HepG2 (cell line): ENCODE measurements around the gene CLASP1. TPM values are rescaled to one million over a fixed set of nuclear protein-coding genes. Genes with fewer than 3 reads are reported as not detected.

Experiments
- ATF4 ChIP-seq, 2 experiments: fragments of 450-650 bp in 1 of 2; sonication (generic) in 1 of 2; formaldehyde crosslinking; IDR thresholded peaks; 2 replicates each; pipeline versions ENCODE4 v1.5.0 to v1.8.0; 2020 to 2022; ENCODE audit warnings: mild to moderate bottlenecking in 1 of 2, missing genetic modification reagents in 1 of 2
- CENPX ChIP-seq: sonication (generic); formaldehyde crosslinking; IDR thresholded peaks from 2 replicates; pipeline ENCODE4 v1.9.0; 2021; ENCODE audit warnings: mild to moderate bottlenecking, missing genetic modification reagents, moderate library complexity
- DPF2 ChIP-seq: sonication (generic); formaldehyde crosslinking; IDR thresholded peaks from 2 replicates; pipeline ENCODE4 v1.4.0; 2020; ENCODE audit warnings: mild to moderate bottlenecking, low read depth, missing genetic modification reagents, borderline replicate concordance
- FLYWCH1 ChIP-seq: sonication (generic); formaldehyde crosslinking; IDR thresholded peaks from 2 replicates; pipeline ENCODE4 v1.8.1; 2023; ENCODE audit warnings: mild to moderate bottlenecking, missing genetic modification reagents
- HMGA1 ChIP-seq: sonication (generic); formaldehyde crosslinking; conservative IDR thresholded peaks from 2 replicates; pipeline ENCODE4 v1.4.0; 2020; ENCODE audit warnings: missing genetic modification reagents
- MAF1 ChIP-seq: sonication (generic); formaldehyde crosslinking; IDR thresholded peaks from 2 replicates; pipeline ENCODE4 v1.5.0; 2020; ENCODE audit warnings: missing genetic modification reagents, borderline replicate concordance
- NAIF1 ChIP-seq: sonication (generic); formaldehyde crosslinking; IDR thresholded peaks from 2 replicates; pipeline ENCODE4 v1.5.0; 2020; ENCODE audit warnings: mild to moderate bottlenecking, missing genetic modification reagents, borderline replicate concordance
- NCOA2 ChIP-seq: sonication (generic); formaldehyde crosslinking; IDR thresholded peaks from 2 replicates; pipeline ENCODE4 v1.8.0; 2022; ENCODE audit warnings: inconsistent platforms
- NFATC3 ChIP-seq: sonication (generic); formaldehyde crosslinking; IDR thresholded peaks from 2 replicates; pipeline ENCODE4 v1.5.1; 2020; ENCODE audit warnings: mild to moderate bottlenecking, missing genetic modification reagents
- NR1H2 ChIP-seq: sonication (generic); formaldehyde crosslinking; IDR thresholded peaks from 2 replicates; pipeline ENCODE4 v1.8.1; 2022; ENCODE audit warnings: low read depth, missing genetic modification reagents, borderline replicate concordance
- PATZ1 ChIP-seq: sonication (generic); formaldehyde crosslinking; IDR thresholded peaks from 2 replicates; pipeline ENCODE4 v1.4.0; 2020; ENCODE audit warnings: missing genetic modification reagents
- PHF8 ChIP-seq: sonication (generic); formaldehyde crosslinking; IDR thresholded peaks from 2 replicates; pipeline ENCODE4 v1.5.0; 2020; ENCODE audit warnings: missing genetic modification reagents
- SMAD3 ChIP-seq: sonication (generic); formaldehyde crosslinking; IDR thresholded peaks from 2 replicates; pipeline ENCODE4 v1.4.0; 2020; ENCODE audit warnings: missing genetic modification reagents
- SMAD9 ChIP-seq: sonication (generic); formaldehyde crosslinking; IDR thresholded peaks from 2 replicates; pipeline ENCODE4 v1.5.1; 2020; ENCODE audit warnings: mild to moderate bottlenecking, missing genetic modification reagents
- SOX13 ChIP-seq, 3 experiments: fragments of 450-650 bp in 1 of 3; sonication (generic) in 1 of 3; formaldehyde crosslinking in 1 of 3; IDR thresholded peaks in 2 of 3; conservative IDR thresholded peaks in 1 of 3; 2 replicates each; pipeline versions ENCODE4 v1.5.0 to v1.6.1; 2016 to 2020; ENCODE audit warnings: antibody characterized with exemption in 1 of 3, mild to moderate bottlenecking in 1 of 3, missing compliant biosample characterization in 1 of 3, missing genetic modification reagents in 1 of 3, moderate library complexity in 1 of 3
- SOX6 ChIP-seq, 2 experiments: fragments of 450-650 bp in 1 of 2; sonication (generic) in 1 of 2; formaldehyde crosslinking in 1 of 2; IDR thresholded peaks; 2 replicates each; pipeline versions ENCODE4 v1.4.0 to v1.6.1; 2017 to 2020; ENCODE audit warnings: antibody characterized with exemption in 1 of 2, mild to moderate bottlenecking in 1 of 2, missing genetic modification reagents in 1 of 2
- TARDBP ChIP-seq: sonication (generic); formaldehyde crosslinking; IDR thresholded peaks from 2 replicates; pipeline ENCODE4 v1.8.0; 2022; ENCODE audit warnings: mild to moderate bottlenecking, missing genetic modification reagents
- ZBTB42 ChIP-seq: sonication (generic); formaldehyde crosslinking; IDR thresholded peaks from 2 replicates; pipeline ENCODE4 v1.5.0; 2020; ENCODE audit warnings: mild to moderate bottlenecking, missing genetic modification reagents
- ZNF20 ChIP-seq: sonication (generic); formaldehyde crosslinking; IDR thresholded peaks from 2 replicates; pipeline ENCODE4 v1.4.0; 2020; ENCODE audit warnings: mild to moderate bottlenecking, moderate library complexity, missing genetic modification reagents
- ZNF274 ChIP-seq: sonication (generic); formaldehyde crosslinking; IDR thresholded peaks from 2 replicates; pipeline ENCODE4 v1.5.1; 2020; ENCODE audit warnings: mild to moderate bottlenecking, missing genetic modification reagents
- ZNF282 ChIP-seq: fragments of 450-650 bp; IDR thresholded peaks from 2 replicates; pipeline ENCODE4 v1.6.1; 2018; ENCODE audit not compliant: partially characterized antibody
- ZNF496 ChIP-seq: sonication (generic); formaldehyde crosslinking; IDR thresholded peaks from 2 replicates; pipeline ENCODE4 v1.8.1; 2023; ENCODE audit warnings: mild to moderate bottlenecking, moderate library complexity, missing genetic modification reagents; ENCODE audit not compliant: insufficient replicate concordance
- ZNF567 ChIP-seq: sonication (generic); formaldehyde crosslinking; IDR thresholded peaks from 2 replicates; pipeline ENCODE4 v1.8.1; 2023; ENCODE audit warnings: mild to moderate bottlenecking, missing genetic modification reagents, borderline replicate concordance
- ZNF737 ChIP-seq: sonication (generic); formaldehyde crosslinking; IDR thresholded peaks from 2 replicates; pipeline ENCODE4 v1.5.0; 2020; ENCODE audit warnings: missing genetic modification reagents, mild to moderate bottlenecking, borderline replicate concordance
- ZNF800 ChIP-seq: sonication (generic); formaldehyde crosslinking; IDR thresholded peaks from 2 replicates; pipeline ENCODE4 v1.4.0; 2020; ENCODE audit warnings: missing genetic modification reagents
- ZSCAN21 ChIP-seq: sonication (generic); formaldehyde crosslinking; IDR thresholded peaks from 2 replicates; pipeline ENCODE4 v1.8.0; 2022; ENCODE audit warnings: mild to moderate bottlenecking, missing genetic modification reagents, moderate library complexity, borderline replicate concordance
- polyA plus RNA-seq, 8 experiments: library from polyadenylated mRNA; depleted of rRNA in 3 of 8; stranded (reverse) in 7 of 8; unstranded in 1 of 8; fragments of >200 nt; fragmentation: Illumina TruSeq in 4 of 8; extraction: Trizol in 4 of 8; gene quantifications; 2 replicates each; pipeline versions ENCODE4 v1.2.1 to v1.2.3, GENCODE V29; 2011 to 2016; ENCODE audit warnings: low read depth in 4 of 8, missing spikeins in 1 of 8, mixed read lengths in 1 of 8; ENCODE audit not compliant: insufficient read depth in 1 of 8
- total RNA-seq, 5 experiments: library from RNA; depleted of rRNA; stranded (reverse); fragments of >200 nt; fragmentation: Illumina TruSeq; extraction: Trizol; gene quantifications; 2 replicates each; pipeline ENCODE4 v1.2.3, GENCODE V29; 2016; ENCODE audit warnings: low read depth in 1 of 5

The CLASP1 gene
- total and polyA plus RNA-seq, 2 of the 13 experiments (the other 11 are each of a cell fraction or from before 2014, with no cell fraction given), result 11.7 to 47.9 TPM

GRCh38 chr2:121530212-121530705, 119.0 kb downstream of the CLASP1 start (continued):
- TF ChIP-seq PATZ1 (peak; percentile 78), NCOA2 (CRISPR knock-in tag) (peak; percentile 35; the same call in 1 of the 2 replicates), ZSCAN21 (peak; percentile 55; the same call in 1 of the 2 replicates), ZNF567 (CRISPR knock-in tag) (no peak), ZNF496 (CRISPR knock-in tag) (no peak), NFATC3 (CRISPR knock-in tag) (no peak), SMAD9 (CRISPR knock-in tag) (no peak), NAIF1 (no peak), DPF2 (CRISPR knock-in tag) (no peak; the same call in 1 of the 2 replicates), ATF4 (CRISPR knock-in tag; IDR thresholded peaks at IDR 0.05) (no peak), SMAD3 (CRISPR knock-in tag) (no peak), HMGA1 (CRISPR knock-in tag) (no peak), NR1H2 (0 out of 2 replicates have a peak, but pooled peaks have one; percentile 31), ZNF20 (CRISPR knock-in tag) (0 out of 2 replicates have a peak, but pooled peaks have one; percentile 10), SOX6 (IDR thresholded peaks at IDR 0.05) (no peak), SOX6 (CRISPR knock-in tag; IDR thresholded peaks at IDR 0.05) (no peak), CENPX (CRISPR knock-in tag) (no peak), ZNF737 (CRISPR knock-in tag) (0 out of 2 replicates have a peak, but pooled peaks have one; percentile 29), ZNF800 (CRISPR knock-in tag) (no peak), PHF8 (CRISPR knock-in tag) (peak; percentile 94), SOX13 (IDR thresholded peaks at IDR 0.05) (no peak), SOX13 (CRISPR knock-in tag; conservative IDR thresholded peaks at IDR 0.05 in 1 of 2, IDR thresholded peaks at IDR 0.05 in 1 of 2) (0 out of 4 replicates have a peak, but pooled peaks of 1 of the 2 experiments have one; percentile 17), MAF1 (no peak), TARDBP (peak; percentile 58; the same call in 1 of the 2 replicates), ZNF274 (CRISPR knock-in tag) (no peak), FLYWCH1 (no peak), ZBTB42 (CRISPR knock-in tag) (0 out of 2 replicates have a peak, but pooled peaks have one; percentile 63), ZNF282 (no peak)
